GM19328 (cell line): ENCODE data around the gene MLXIPL.
"Not testable (repeated sequence)": the region's sequence is repeated elsewhere in the genome, so short reads cannot be mapped to it uniquely, and the experiment has no call there.

Source experiments
- ATAC-seq: cut with Tn5 transposase; IDR thresholded peaks from one replicate; pipeline ENCODE4 v1.9.1; 2021; ENCODE audit warnings: mild to moderate bottlenecking, moderate library complexity; ENCODE audit not compliant: unreplicated experiment

The MLXIPL gene

GRCh38 chr7:73555411-73555982 is 68.8 kb downstream of the MLXIPL start:
- no peak for ATAC-seq

GRCh38 chr7:73550093-73550492 is 74.2 kb downstream of the MLXIPL start:
- ATAC-seq = not testable (repeated sequence)

GRCh38 chr7:73549176-73549575 is 75.1 kb downstream of the MLXIPL start:
- no peak for ATAC-seq

GRCh38 chr7:73547841-73548240 is 76.5 kb downstream of the MLXIPL start:
- ATAC-seq = no peak

GRCh38 chr7:73544678-73545077 is 79.6 kb downstream of the MLXIPL start:
- ATAC-seq = no peak
